PC-9 (cell line): ENCODE measurements around the gene DFFB. TPM values are rescaled to one million over a fixed set of nuclear protein-coding genes. Genes with fewer than 3 reads are reported as not detected.

Source experiments
- BruUV-seq: library from RNA; stranded (reverse); fragments of 400-500 nt; replicated peaks from 2 replicates; lab custom pipeline; 2021; lab: Mats Ljungman, UMichigan
- CTCF ChIA-PET: fragments of 300-600 bp; sonication (Branson Sonifier 250); formaldehyde crosslinking; loops from one replicate; lab custom pipeline; 2022; ENCODE audit warnings: antibody characterized with exemption; lab: Charles Lee
- POLR2A ChIA-PET: fragments of 300-600 bp; sonication (Branson Sonifier 250); formaldehyde crosslinking; loops from one replicate; lab custom pipeline; 2022; ENCODE audit warnings: antibody characterized with exemption; ENCODE audit not compliant: unreplicated experiment; lab: Charles Lee
- DNase-seq, 2 experiments: peaks; one replicate each; pipeline versions ENCODE4 v3.0.0 to v3.0.0-alpha.2; 2015 to 2022; ENCODE audit warnings: mixed read lengths in 1 of 2
- H2AFZ ChIP-seq: fragments of 200-600 bp; sonication (generic); 2 replicates; pipeline ENCODE4 v1.8.1; 2017; ENCODE audit warnings: antibody characterized with exemption
- H3F3A ChIP-seq: fragments of 200-600 bp; sonication (generic); 2 replicates; pipeline ENCODE4 v1.8.1; 2017; ENCODE audit warnings: antibody characterized with exemption, mild to moderate bottlenecking, low read depth; ENCODE audit not compliant: insufficient read depth
- H3K27ac ChIP-seq: fragments of 200-600 bp; sonication (generic); 2 replicates; pipeline ENCODE4 v1.6.1; 2016; ENCODE audit warnings: mixed run types
- H3K27me3 ChIP-seq: fragments of 200-600 bp; sonication (generic); 2 replicates; pipeline ENCODE4 v1.6.1; 2016; ENCODE audit warnings: low read depth, mixed run types; ENCODE audit not compliant: insufficient read depth
- H3K36me3 ChIP-seq: fragments of 200-600 bp; sonication (generic); 2 replicates; pipeline ENCODE4 v1.6.1; 2016; ENCODE audit warnings: low read depth, mixed run types
- H3K4me1 ChIP-seq: fragments of 200-600 bp; sonication (generic); replicated peaks from 2 replicates; pipeline ENCODE4 v1.6.1; 2016; ENCODE audit warnings: mixed run types; ENCODE audit not compliant: insufficient read depth
- H3K4me2 ChIP-seq: fragments of 200-600 bp; sonication (generic); 2 replicates; pipeline ENCODE4 v1.6.1; 2017; ENCODE audit warnings: mixed run types
- H3K4me3 ChIP-seq: fragments of 200-600 bp; sonication (generic); 2 replicates; pipeline ENCODE4 v1.6.1; 2016; ENCODE audit warnings: mixed run types
- H3K79me2 ChIP-seq: fragments of 200-600 bp; sonication (generic); 2 replicates; pipeline ENCODE4 v1.6.1; 2017; ENCODE audit warnings: low read depth, mixed run types
- H3K9me2 ChIP-seq: fragments of 200-600 bp; sonication (generic); 2 replicates; pipeline ENCODE4 v1.8.1; 2017; ENCODE audit warnings: mild to moderate bottlenecking; ENCODE audit not compliant: insufficient read depth
- H3K9me3 ChIP-seq: fragments of 200-600 bp; sonication (generic); 2 replicates; pipeline ENCODE4 v1.8.1; 2016; ENCODE audit warnings: low read depth; ENCODE audit not compliant: insufficient read depth
- H4K20me1 ChIP-seq: fragments of 200-600 bp; sonication (generic); 2 replicates; pipeline ENCODE4 v1.8.1; 2017; ENCODE audit not compliant: insufficient read depth
- EZH2 ChIP-seq: fragments of 200-600 bp; sonication (generic); IDR thresholded peaks from 2 replicates; pipeline ENCODE4 v1.8.0; 2017; ENCODE audit warnings: antibody characterized with exemption, low read depth
- intact Hi-C: fragments of 100-400 bp; cut with micrococcal nuclease; formaldehyde crosslinking; loops from one replicate; pipeline ENCODE4 v1.10.0; 2022; ENCODE audit not compliant: unreplicated experiment
- total RNA-seq: library from RNA; stranded (reverse); gene quantifications from 2 replicates; pipeline ENCODE4 v1.2.3, GENCODE V29; 2021
- TF ChIP-seq, protein P1 (sequence below): fragments of 200-600 bp; sonication (generic); conservative IDR thresholded peaks from 2 replicates; pipeline ENCODE4 v1.6.1; 2017; ENCODE audit warnings: mixed run types, antibody characterized with exemption, mild to moderate bottlenecking, moderate library complexity

DFFB gene
- total RNA-seq, 1 experiment from 2014 or later = 4.7 TPM

DNA sequence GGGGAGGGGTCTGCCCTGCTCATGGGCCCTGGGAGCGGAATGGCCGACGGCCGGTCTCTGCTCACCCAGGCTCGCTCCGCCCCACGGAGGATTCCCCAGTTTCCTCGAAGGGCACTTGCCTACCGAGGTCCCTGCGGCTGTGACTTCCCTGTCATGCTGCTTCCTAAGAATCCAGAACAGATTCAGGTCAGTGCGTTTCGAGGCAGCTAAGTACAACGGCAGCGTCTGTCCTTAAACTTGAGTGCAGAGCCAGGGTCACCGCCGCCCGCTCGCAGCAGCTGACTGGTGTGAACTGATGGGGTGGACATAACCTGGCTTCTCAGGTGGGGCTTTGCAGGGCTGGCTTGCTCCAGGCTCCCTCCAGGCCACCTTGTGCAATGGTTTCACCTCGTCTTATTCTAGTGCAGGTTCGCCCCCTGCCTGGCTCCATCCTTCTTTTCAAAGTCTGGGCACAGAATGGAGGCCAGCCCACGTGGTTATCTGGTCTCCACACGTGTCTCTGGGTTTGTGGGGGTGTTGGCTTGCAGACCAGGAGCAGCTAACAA is 50.4 kb downstream of the DFFB start:
- no peak for DNase-seq
- peaks cover 7% of the 10 kb centered on the region; the same call in 1 of the 2 replicates for H4K20me1 ChIP-seq
- CTCF ChIA-PET = no interaction called here
- H3K27me3 ChIP-seq = no peaks in the 10 kb centered on the region
- BruUV-seq = no TSS peak
- no peak overlapping the region for H3K4me3 ChIP-seq
- TF ChIP-seq, protein P1, sequence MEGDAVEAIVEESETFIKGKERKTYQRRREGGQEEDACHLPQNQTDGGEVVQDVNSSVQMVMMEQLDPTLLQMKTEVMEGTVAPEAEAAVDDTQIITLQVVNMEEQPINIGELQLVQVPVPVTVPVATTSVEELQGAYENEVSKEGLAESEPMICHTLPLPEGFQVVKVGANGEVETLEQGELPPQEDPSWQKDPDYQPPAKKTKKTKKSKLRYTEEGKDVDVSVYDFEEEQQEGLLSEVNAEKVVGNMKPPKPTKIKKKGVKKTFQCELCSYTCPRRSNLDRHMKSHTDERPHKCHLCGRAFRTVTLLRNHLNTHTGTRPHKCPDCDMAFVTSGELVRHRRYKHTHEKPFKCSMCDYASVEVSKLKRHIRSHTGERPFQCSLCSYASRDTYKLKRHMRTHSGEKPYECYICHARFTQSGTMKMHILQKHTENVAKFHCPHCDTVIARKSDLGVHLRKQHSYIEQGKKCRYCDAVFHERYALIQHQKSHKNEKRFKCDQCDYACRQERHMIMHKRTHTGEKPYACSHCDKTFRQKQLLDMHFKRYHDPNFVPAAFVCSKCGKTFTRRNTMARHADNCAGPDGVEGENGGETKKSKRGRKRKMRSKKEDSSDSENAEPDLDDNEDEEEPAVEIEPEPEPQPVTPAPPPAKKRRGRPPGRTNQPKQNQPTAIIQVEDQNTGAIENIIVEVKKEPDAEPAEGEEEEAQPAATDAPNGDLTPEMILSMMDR = no peak
- TF ChIP-seq EZH2 = no peak
- H3K79me2 ChIP-seq = no peaks in the 10 kb centered on the region
- no peaks in the 10 kb centered on the region for H3K9me3 ChIP-seq
- H3K4me1 ChIP-seq = no peaks in the 10 kb centered on the region
- POLR2A ChIA-PET = no interaction called here
- intact Hi-C loops = loop anchor here (10.0 kb wide), 1 partner anchor 113 kb away; the partner anchor contains the start of gene LRRC47
- H3K9me2 ChIP-seq = no peaks in the 10 kb centered on the region
- no peaks in the 10 kb centered on the region for H3K36me3 ChIP-seq
- no peak overlapping the region for H2AFZ ChIP-seq
- no peak overlapping the region for H3K4me2 ChIP-seq
- no peaks in the 10 kb centered on the region for H3F3A ChIP-seq
- H3K27ac ChIP-seq = no peak overlapping the region

DNA sequence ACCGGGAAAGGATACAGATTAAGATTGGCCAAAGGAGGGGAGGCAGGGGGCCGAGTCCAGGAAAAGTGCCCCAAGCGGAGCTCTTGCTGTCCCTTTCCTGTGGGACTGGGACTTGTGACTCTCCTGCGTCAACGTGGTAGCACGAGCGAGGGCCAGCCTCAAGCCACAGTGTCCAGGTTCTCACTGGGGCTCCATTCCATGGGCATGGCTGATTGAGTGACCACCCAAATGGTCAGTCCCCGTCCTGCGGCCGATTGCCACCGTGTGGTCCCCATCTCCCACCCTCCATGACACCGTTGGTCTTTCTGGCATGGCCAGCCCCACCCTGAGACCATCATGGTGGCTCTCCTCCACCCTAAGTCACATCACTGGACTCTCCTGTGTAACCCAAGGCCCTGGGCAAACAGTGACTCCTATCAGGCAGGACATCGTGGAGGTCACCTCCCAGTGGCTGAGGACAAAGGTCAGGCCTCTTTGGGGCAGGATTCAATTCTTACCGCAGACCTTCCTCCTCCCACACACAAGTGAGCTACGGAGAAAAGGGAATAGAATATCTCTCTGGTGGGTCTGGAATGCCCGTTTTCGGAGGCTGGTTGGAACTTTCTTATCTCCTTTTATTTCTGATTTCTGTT is 51.7 kb downstream of the DFFB start:
- BruUV-seq = no TSS peak
- no peaks in the 10 kb centered on the region for H3K9me3 ChIP-seq
- no peaks in the 10 kb centered on the region for H3F3A ChIP-seq
- no peak overlapping the region for H2AFZ ChIP-seq
- H3K79me2 ChIP-seq = no peaks in the 10 kb centered on the region
- H3K9me2 ChIP-seq = no peaks in the 10 kb centered on the region
- no peak for DNase-seq
- TF ChIP-seq EZH2 = no peak
- TF ChIP-seq, protein P1 = no peak
- intact Hi-C loops = loop anchor here (10.0 kb wide), 1 partner anchor 114 kb away; the partner anchor contains the start of gene LRRC47
- no peak overlapping the region for H3K4me3 ChIP-seq
- POLR2A ChIA-PET = no interaction called here
- no peak overlapping the region for H3K27ac ChIP-seq
- H3K36me3 ChIP-seq = no peaks in the 10 kb centered on the region
- no peaks in the 10 kb centered on the region for H3K4me1 ChIP-seq
- H3K4me2 ChIP-seq = no peak overlapping the region
- no peaks in the 10 kb centered on the region for H3K27me3 ChIP-seq
- CTCF ChIA-PET = no interaction called here
- peaks cover 7% of the 10 kb centered on the region; the same call in 1 of the 2 replicates for H4K20me1 ChIP-seq

DNA sequence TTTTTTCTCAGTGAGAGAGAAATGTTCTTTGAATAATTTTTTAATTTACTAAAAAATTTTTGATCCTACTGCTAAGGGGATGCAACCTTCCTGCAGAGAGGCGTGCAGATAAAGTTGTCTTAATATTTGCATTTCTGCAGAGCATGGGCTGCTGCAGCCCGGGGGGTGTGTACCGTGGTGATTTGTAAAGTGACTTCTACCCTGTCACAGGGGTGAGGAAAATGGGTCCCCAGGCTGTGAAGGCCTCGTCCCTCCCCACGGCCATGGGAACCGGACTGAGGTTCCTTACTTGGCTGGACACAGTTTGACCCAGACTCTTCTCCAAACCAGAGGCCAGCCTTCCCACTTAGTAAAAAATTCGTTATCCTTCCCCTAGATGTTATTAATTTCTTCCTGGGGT is 52.3 kb downstream of the DFFB start:
- Histone ChIP-seq H3K79me2 (no peaks in the 10 kb centered on the region), H3K4me3 (no peak overlapping the region), H2AFZ (no peak overlapping the region), H3K9me3 (no peaks in the 10 kb centered on the region), H3K4me2 (no peak overlapping the region), H3K27ac (no peak overlapping the region), H3K36me3 (no peaks in the 10 kb centered on the region), H4K20me1 (peaks cover 7% of the 10 kb centered on the region; the same call in 1 of the 2 replicates), H3K4me1 (no peaks in the 10 kb centered on the region), H3K27me3 (no peaks in the 10 kb centered on the region), H3F3A (no peaks in the 10 kb centered on the region), H3K9me2 (no peaks in the 10 kb centered on the region)
- BruUV-seq = no TSS peak
- TF ChIP-seq, protein P1 = no peak
- no peak for TF ChIP-seq EZH2
- ChIA-PET POLR2A (no interaction called here), CTCF (no interaction called here)
- intact Hi-C loops = loop anchor here (10.0 kb wide), 1 partner anchor 115 kb away; the partner anchor contains the start of gene LRRC47
- DNase-seq = no peak
